A673 (cell line): Measurements from ENCODE around the gene CAMK2A. TPM values are rescaled to one million over a fixed set of nuclear protein-coding genes. Genes with fewer than 3 reads are reported as not detected.

ENCODE experiments used
- BruUV-seq: library from RNA; stranded (reverse); fragments of 400-500 nt; replicated peaks from 2 replicates; lab custom pipeline; 2021; lab: Mats Ljungman, UMichigan
- CTCF ChIA-PET: fragments of 300-600 bp; sonication (Branson Sonifier 250); formaldehyde crosslinking; loops from one replicate; lab custom pipeline; 2022; ENCODE audit warnings: antibody characterized with exemption; lab: Charles Lee
- POLR2A ChIA-PET: fragments of 300-600 bp; sonication (Branson Sonifier 250); formaldehyde crosslinking; loops from one replicate; lab custom pipeline; 2022; ENCODE audit warnings: antibody characterized with exemption; ENCODE audit not compliant: low non-redundant PET; lab: Charles Lee
- DNase-seq: peaks from one replicate; pipeline ENCODE4 v3.0.0-alpha.2; 2015; ENCODE audit warnings: low spot score
- H3K27ac ChIP-seq: fragments of 200-600 bp; sonication (generic); 2 replicates; pipeline ENCODE4 v1.5.1; 2016; ENCODE audit warnings: mixed run types, low read depth, mild to moderate bottlenecking, mixed read lengths, antibody characterized with exemption, low read length; ENCODE audit not compliant: poor library complexity, severe bottlenecking
- H3K27me3 ChIP-seq: fragments of 200-600 bp; sonication (generic); replicated peaks from 2 replicates; pipeline ENCODE4 v1.6.1; 2017; ENCODE audit warnings: mixed run types, low read depth, mild to moderate bottlenecking, mixed read lengths, antibody characterized with exemption, low read length; ENCODE audit not compliant: insufficient read depth, poor library complexity
- H3K36me3 ChIP-seq: fragments of 200-600 bp; sonication (generic); 2 replicates; pipeline ENCODE4 v1.6.1; 2016; ENCODE audit warnings: mixed run types, mild to moderate bottlenecking, mixed read lengths, antibody characterized with exemption, low read length; ENCODE audit not compliant: insufficient read depth, poor library complexity, severe bottlenecking
- H3K4me1 ChIP-seq: fragments of 200-600 bp; sonication (generic); 2 replicates; pipeline ENCODE4 v1.6.1; 2017; ENCODE audit warnings: mixed run types, mild to moderate bottlenecking, mixed read lengths, antibody characterized with exemption, low read length; ENCODE audit not compliant: insufficient read depth, poor library complexity, severe bottlenecking
- H3K4me3 ChIP-seq: fragments of 200-600 bp; sonication (generic); 2 replicates; pipeline ENCODE4 v1.5.1; 2016; ENCODE audit warnings: low read depth, mixed run types, mild to moderate bottlenecking, mixed read lengths, low read length; ENCODE audit not compliant: poor library complexity, severe bottlenecking
- H3K9me3 ChIP-seq: fragments of 200-600 bp; sonication (generic); 2 replicates; pipeline ENCODE4 v1.6.1; 2016; ENCODE audit warnings: mixed run types, low read depth, mild to moderate bottlenecking, mixed read lengths, antibody characterized with exemption, low read length; ENCODE audit not compliant: poor library complexity, severe bottlenecking
- CTCF ChIP-seq: fragments of 300-800, 200-600 bp; sonication (generic); conservative IDR thresholded peaks from 2 replicates; pipeline ENCODE4 v1.5.1; 2017; ENCODE audit warnings: low read depth, mild to moderate bottlenecking, antibody characterized with exemption, low read length, moderate library complexity, mixed read lengths
- EZH2 ChIP-seq: fragments of 200-600 bp; sonication (generic); IDR thresholded peaks from 2 replicates; pipeline ENCODE4 v1.6.1; 2017; ENCODE audit warnings: borderline replicate concordance, low read depth, mild to moderate bottlenecking, mixed read lengths, antibody characterized with exemption, low read length; ENCODE audit not compliant: poor library complexity, severe bottlenecking
- intact Hi-C: fragments of 100-400 bp; cut with micrococcal nuclease; formaldehyde crosslinking; loops from one replicate; pipeline ENCODE4 v1.10.0; 2022; ENCODE audit not compliant: unreplicated experiment
- total RNA-seq: library from RNA; stranded (reverse); gene quantifications from 2 replicates; pipeline ENCODE4 v1.2.3, GENCODE V29; 2021

Gene CAMK2A
- total RNA-seq, 1 experiment from 2014 or later: not detected

DNA sequence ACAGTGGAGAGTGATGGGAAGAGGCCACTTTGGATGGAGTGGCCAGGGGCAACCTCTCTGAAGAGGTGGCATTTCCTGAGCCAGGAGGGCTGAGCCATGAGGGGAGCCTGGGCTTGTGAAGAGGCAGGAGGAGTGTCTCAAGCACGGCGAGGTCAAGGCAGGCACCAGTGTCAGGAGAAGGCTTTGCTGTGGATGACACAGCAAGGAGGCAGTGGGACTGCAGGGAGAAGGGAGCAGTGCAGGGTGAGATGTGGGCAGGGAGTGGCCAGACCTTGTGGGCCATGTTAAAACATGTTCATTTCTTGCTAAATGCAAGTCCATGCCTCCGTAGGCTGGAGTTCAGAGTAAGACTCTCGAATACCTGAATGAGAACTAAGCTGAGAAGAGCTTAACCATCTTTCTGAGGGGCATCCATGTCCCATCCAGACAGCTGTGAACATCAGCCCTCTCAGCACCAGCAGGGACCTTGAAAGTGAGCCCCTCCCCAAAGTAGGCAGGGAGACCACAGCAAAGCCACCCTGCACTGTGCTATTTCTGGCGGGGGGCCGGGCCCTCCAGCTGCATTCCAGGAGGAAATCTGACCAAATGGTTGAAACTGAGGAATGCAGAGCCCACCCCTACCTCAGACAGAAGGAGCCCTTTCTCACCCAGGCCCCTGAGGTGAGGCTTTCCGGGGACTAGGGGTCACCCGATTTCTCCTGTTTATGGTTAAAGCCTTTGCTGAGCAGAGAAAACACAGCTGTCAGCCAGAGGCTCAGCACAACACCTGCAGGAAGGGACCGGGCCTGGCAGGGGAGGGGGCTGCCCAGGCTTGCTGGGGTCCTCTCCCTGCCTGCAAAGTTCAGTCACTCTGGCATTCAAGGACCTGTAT lies 29.3 kb upstream of the CAMK2A start:
- no peaks in the 10 kb centered on the region for H3K36me3 ChIP-seq
- CTCF ChIA-PET: no interaction called here
- intact Hi-C loops: no loop called here

GRCh38 chr5:150317048-150318003 lies 27.8 kb upstream of the CAMK2A start:
- no peak for TF ChIP-seq CTCF
- no peak for TF ChIP-seq EZH2
- Histone ChIP-seq H3K9me3 (no peaks in the 10 kb centered on the region), H3K27ac (no peak overlapping the region), H3K27me3 (no peaks in the 10 kb centered on the region), H3K4me3 (no peak overlapping the region), H3K4me1 (no peaks in the 10 kb centered on the region), H3K36me3 (no peaks in the 10 kb centered on the region)
- POLR2A ChIA-PET: no interaction called here
- no peak for DNase-seq
- BruUV-seq: no TSS peak
- intact Hi-C loops: no loop called here
- CTCF ChIA-PET: no interaction called here

More for the DNA sequence above, 29.3 kb upstream of the CAMK2A start:
- BruUV-seq: no TSS peak
- POLR2A ChIA-PET: interaction anchor here (0.5 kb wide), 1 partner anchor 112 kb away, joined by 11 read pairs; no protein-coding TSS in a partner anchor
- Histone ChIP-seq H3K27ac (no peak overlapping the region), H3K4me1 (no peaks in the 10 kb centered on the region), H3K4me3 (no peak overlapping the region), H3K9me3 (no peaks in the 10 kb centered on the region), H3K27me3 (no peaks in the 10 kb centered on the region)
- DNase-seq: no peak
- TF ChIP-seq CTCF (no peak), EZH2 (no peak)

GRCh38 chr5:150316320-150316719 lies 26.7 kb upstream of the CAMK2A start:
- CTCF ChIA-PET: no interaction called here
- POLR2A ChIA-PET: no interaction called here
- no peaks in the 10 kb centered on the region for H3K27me3 ChIP-seq
- H3K9me3 ChIP-seq: no peaks in the 10 kb centered on the region
- TF ChIP-seq EZH2 (no peak), CTCF (no peak)
- no peak overlapping the region for H3K27ac ChIP-seq
- H3K36me3 ChIP-seq: no peaks in the 10 kb centered on the region
- no peaks in the 10 kb centered on the region for H3K4me1 ChIP-seq
- H3K4me3 ChIP-seq: no peak overlapping the region
- no peak for DNase-seq
- intact Hi-C loops: no loop called here
- no TSS peak for BruUV-seq
